Measurements from ENCODE around the gene FKBP14.

FKBP14 gene

GRCh38 chr7:29991937-29992336, 34.6 kb downstream of the FKBP14 start:
- no peak overlapping the region for H3K4me3 ChIP-seq (ENCODE audit: low read depth, low read length)

GRCh38 chr7:29990931-29991330, 35.6 kb downstream of the FKBP14 start:
- no peak overlapping the region for H3K4me3 ChIP-seq (ENCODE audit: low read depth, low read length)

- peak within 1 kb of the TSS; percentile 91 for H3K4me3 ChIP-seq (ENCODE audit: low read depth, low read length)
These were observed 37.1 kb downstream of the FKBP14 start, which contains the start of gene SCRN1 for GRCh38 chr7:29989257-29989995. SCRN1 (minus strand) TSS chr7:29989801; CDS start chr7:29969067, 20,734 bp downstream.

- H3K4me3 ChIP-seq (ENCODE audit: low read depth, low read length), result peak overlapping the region; percentile 91
These were observed 37.9 kb downstream of the FKBP14 start for GRCh38 chr7:29988424-29989256.

- peak overlapping the region; percentile 91 for H3K4me3 ChIP-seq (ENCODE audit: low read depth, low read length)
These were observed 38.6 kb downstream of the FKBP14 start for GRCh38 chr7:29987811-29988317.

GRCh38 chr7:29987083-29987482, 39.4 kb downstream of the FKBP14 start:
- no peak overlapping the region for H3K4me3 ChIP-seq (ENCODE audit: low read depth, low read length)

GRCh38 chr7:29980151-29980550, 46.4 kb downstream of the FKBP14 start:
- no peak overlapping the region for H3K4me3 ChIP-seq (ENCODE audit: low read depth, low read length)

- no peak overlapping the region for H3K4me3 ChIP-seq (ENCODE audit: low read depth, low read length)
These were observed 48.4 kb downstream of the FKBP14 start for GRCh38 chr7:29977886-29978651.

GRCh38 chr7:29976673-29977415, 49.7 kb downstream of the FKBP14 start:
- H3K4me3 ChIP-seq (ENCODE audit: low read depth, low read length), result no peak overlapping the region

- no peak overlapping the region for H3K4me3 ChIP-seq (ENCODE audit: low read depth, low read length)
These were observed 50.2 kb downstream of the FKBP14 start for GRCh38 chr7:29976266-29976665.

- no peak overlapping the region for H3K4me3 ChIP-seq (ENCODE audit: low read depth, low read length)
These were observed 50.9 kb downstream of the FKBP14 start for GRCh38 chr7:29975561-29975960.

- no peak overlapping the region for H3K4me3 ChIP-seq (ENCODE audit: low read depth, low read length)
These were observed 52.2 kb downstream of the FKBP14 start for GRCh38 chr7:29974286-29974685.

GRCh38 chr7:29972315-29972669, 54.2 kb downstream of the FKBP14 start:
- H3K4me3 ChIP-seq (ENCODE audit: low read depth, low read length), result no peak overlapping the region

- no peak overlapping the region for H3K4me3 ChIP-seq (ENCODE audit: low read depth, low read length)
These were observed 54.8 kb downstream of the FKBP14 start for GRCh38 chr7:29971566-29972314.

- H3K4me3 ChIP-seq (ENCODE audit: low read depth, low read length), result no peak overlapping the region
These were observed 56.3 kb downstream of the FKBP14 start for GRCh38 chr7:29970158-29970557.

- no peak overlapping the region for H3K4me3 ChIP-seq (ENCODE audit: low read depth, low read length)
These were observed 56.8 kb downstream of the FKBP14 start for GRCh38 chr7:29969738-29970137.

- H3K4me3 ChIP-seq (ENCODE audit: low read depth, low read length), result no peak overlapping the region
These were observed 57.7 kb downstream of the FKBP14 start for GRCh38 chr7:29968683-29969395.

GRCh38 chr7:29965030-29965429, 61.5 kb downstream of the FKBP14 start:
- H3K4me3 ChIP-seq (ENCODE audit: low read depth, low read length), result no peak overlapping the region

- H3K4me3 ChIP-seq (ENCODE audit: low read depth, low read length), result no peak overlapping the region
These were observed 64.5 kb downstream of the FKBP14 start for GRCh38 chr7:29962035-29962434.
